ENCODE measurements around the gene ADAR.
A peak's percentile ranks its signal among the peaks of the same experiment; 100 is the strongest.

Gene ADAR

GRCh38 chr1:154559466-154560044, 48.4 kb downstream of the ADAR start:
- peak; percentile 65 to 80 for DNase-seq (ENCODE audit: low read depth in 1 of 2, low spot score in 1 of 2)

- DNase-seq (ENCODE audit: low read depth in 1 of 2, low spot score in 1 of 2) = peak; percentile 97 to 99
These were observed 49.1 kb downstream of the ADAR start for GRCh38 chr1:154558720-154559465.

GRCh38 chr1:154557939-154558719, 49.9 kb downstream of the ADAR start, which contains the start of gene UBE2Q1:
TSS of gene UBE2Q1 (minus strand) at chr1:154558662. CDS start at chr1:154558553, 109 bp downstream.
- DNase-seq (ENCODE audit: low read depth in 1 of 2, low spot score in 1 of 2) = peak in 1 of 2 donors; percentile 4

- DNase-seq (ENCODE audit: low read depth in 1 of 2, low spot score in 1 of 2) = no peak
These were observed 50.6 kb downstream of the ADAR start for GRCh38 chr1:154557248-154557938.

- no peak for DNase-seq (ENCODE audit: low read depth in 1 of 2, low spot score in 1 of 2)
These were observed 51.6 kb downstream of the ADAR start for GRCh38 chr1:154556422-154556821.

GRCh38 chr1:154553056-154554030, 54.6 kb downstream of the ADAR start:
- DNase-seq (ENCODE audit: low read depth in 1 of 2, low spot score in 1 of 2) = no peak

- DNase-seq (ENCODE audit: low read depth in 1 of 2, low spot score in 1 of 2) = no peak
These were observed 56.0 kb downstream of the ADAR start for GRCh38 chr1:154552036-154552435.

- no peak for DNase-seq (ENCODE audit: low read depth in 1 of 2, low spot score in 1 of 2)
These were observed 56.5 kb downstream of the ADAR start for GRCh38 chr1:154551474-154551873.

- no peak for DNase-seq (ENCODE audit: low read depth in 1 of 2, low spot score in 1 of 2)
These were observed 57.3 kb downstream of the ADAR start for GRCh38 chr1:154550657-154551056.

GRCh38 chr1:154550070-154550469, 57.9 kb downstream of the ADAR start:
- DNase-seq (ENCODE audit: low read depth in 1 of 2, low spot score in 1 of 2) = no peak

GRCh38 chr1:154549202-154549770, 58.7 kb downstream of the ADAR start:
- no peak for DNase-seq (ENCODE audit: low read depth in 1 of 2, low spot score in 1 of 2)

- no peak for DNase-seq (ENCODE audit: low read depth in 1 of 2, low spot score in 1 of 2)
These were observed 60.0 kb downstream of the ADAR start for GRCh38 chr1:154548028-154548427.

GRCh38 chr1:154547105-154547732, 60.8 kb downstream of the ADAR start:
- DNase-seq (ENCODE audit: low read depth in 1 of 2, low spot score in 1 of 2) = no peak

GRCh38 chr1:154546264-154547063, 61.5 kb downstream of the ADAR start:
- peak; percentile 12 to 31 for DNase-seq (ENCODE audit: low read depth in 1 of 2, low spot score in 1 of 2)

- DNase-seq (ENCODE audit: low read depth in 1 of 2, low spot score in 1 of 2) = no peak
These were observed 66.8 kb downstream of the ADAR start for GRCh38 chr1:154541231-154541630.

GRCh38 chr1:154539486-154540483, 68.2 kb downstream of the ADAR start:
- no peak for DNase-seq (ENCODE audit: low read depth in 1 of 2, low spot score in 1 of 2)

- no peak for DNase-seq (ENCODE audit: low read depth in 1 of 2, low spot score in 1 of 2)
These were observed 71.4 kb downstream of the ADAR start for GRCh38 chr1:154536570-154536969.

All from activated CD4-positive, alpha-beta T cell treated with anti-CD3 and anti-CD28 coated beads, Interleukin-2, amount 50 U/mL, for 24 hours (primary cell).